Lung microvascular endothelial cell (primary cell): ENCODE data around the gene PTGIS. TPM values are rescaled to one million over a fixed set of nuclear protein-coding genes. Genes with fewer than 3 reads are reported as not detected.

Source experiments
- DNase-seq, 2 donors: peaks; one replicate each; pipeline versions ENCODE4 v3.0.0 to v3.0.0-alpha.2; 2010; ENCODE audit warnings: low read depth in 2 of 2
- total RNA-seq: library from RNA; depleted of rRNA; stranded (reverse); fragments of >200 nt; gene quantifications from 2 replicates; pipeline ENCODE4 v1.2.1, GENCODE V29; 2014

The PTGIS gene
- total RNA-seq, 1 donor from 2014 or later, result 0.20 TPM

- DNase-seq, result no peak
Observed at GRCh38 chr20:49560646-49561045, 7.3 kb downstream of the PTGIS start.

DNA sequence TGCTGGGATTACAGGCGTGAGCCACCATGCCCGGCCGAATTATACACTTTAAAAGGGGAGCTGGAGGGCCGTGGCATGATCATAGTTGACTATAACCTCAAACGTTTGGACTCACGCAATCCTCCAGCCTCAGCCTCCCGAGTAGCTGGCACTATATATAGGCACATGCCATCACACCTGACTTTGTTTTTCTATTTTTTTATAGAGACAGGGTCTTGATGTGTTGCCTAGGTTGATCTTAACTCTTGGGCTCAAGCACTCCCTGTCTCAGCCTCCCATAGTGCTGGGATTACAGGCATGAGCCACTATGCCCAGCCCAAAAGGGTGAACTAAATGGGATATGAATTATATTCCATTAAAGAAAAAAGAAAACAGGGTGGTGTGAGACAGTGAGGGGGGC lies 7.8 kb downstream of the PTGIS start:
- DNase-seq, result no peak

GRCh38 chr20:49559411-49560081 lies 8.4 kb downstream of the PTGIS start:
- DNase-seq, result peak in 1 of 2 donors; percentile 29

DNA sequence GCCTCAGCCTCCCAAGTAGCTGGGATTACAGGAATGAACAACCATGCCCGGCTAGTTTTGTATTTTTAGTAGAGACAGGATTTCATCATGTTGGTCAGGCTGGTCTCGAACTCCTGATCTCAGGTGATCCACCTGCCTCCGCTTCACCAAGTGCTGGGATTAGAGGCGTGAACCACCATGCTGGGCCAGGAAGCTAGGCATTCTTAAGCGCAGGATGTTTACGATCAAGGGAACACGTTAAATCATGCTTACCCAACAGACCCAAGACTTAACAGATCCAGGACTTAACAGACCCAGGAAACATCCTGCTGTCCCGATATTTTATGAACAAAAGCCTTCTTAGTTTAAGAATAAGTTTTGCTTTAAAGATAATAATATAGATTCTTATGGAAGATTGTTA lies 9.1 kb downstream of the PTGIS start:
- DNase-seq, result no peak

DNA sequence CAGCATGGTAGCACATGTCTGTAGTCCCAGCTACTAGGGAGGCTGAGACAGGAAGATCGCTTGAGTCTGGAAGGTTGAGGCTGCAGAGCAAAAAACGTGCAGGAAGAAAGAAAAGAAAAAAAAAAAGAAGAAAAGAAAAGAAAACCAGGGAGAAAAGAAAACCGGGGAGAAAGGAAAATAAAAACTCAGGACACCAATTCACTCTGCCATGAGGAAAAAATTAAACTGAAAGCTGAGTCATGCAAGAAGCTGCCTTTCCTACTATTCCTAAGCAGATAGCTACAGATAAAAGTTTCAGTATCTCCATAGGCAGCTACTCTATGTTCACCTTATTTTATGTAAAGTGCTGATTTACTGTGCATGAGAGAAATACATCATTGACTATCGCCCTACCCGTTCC lies 10.5 kb downstream of the PTGIS start:
- DNase-seq, result no peak

GRCh38 chr20:49556621-49557020 lies 11.3 kb downstream of the PTGIS start:
- DNase-seq, result no peak

DNA sequence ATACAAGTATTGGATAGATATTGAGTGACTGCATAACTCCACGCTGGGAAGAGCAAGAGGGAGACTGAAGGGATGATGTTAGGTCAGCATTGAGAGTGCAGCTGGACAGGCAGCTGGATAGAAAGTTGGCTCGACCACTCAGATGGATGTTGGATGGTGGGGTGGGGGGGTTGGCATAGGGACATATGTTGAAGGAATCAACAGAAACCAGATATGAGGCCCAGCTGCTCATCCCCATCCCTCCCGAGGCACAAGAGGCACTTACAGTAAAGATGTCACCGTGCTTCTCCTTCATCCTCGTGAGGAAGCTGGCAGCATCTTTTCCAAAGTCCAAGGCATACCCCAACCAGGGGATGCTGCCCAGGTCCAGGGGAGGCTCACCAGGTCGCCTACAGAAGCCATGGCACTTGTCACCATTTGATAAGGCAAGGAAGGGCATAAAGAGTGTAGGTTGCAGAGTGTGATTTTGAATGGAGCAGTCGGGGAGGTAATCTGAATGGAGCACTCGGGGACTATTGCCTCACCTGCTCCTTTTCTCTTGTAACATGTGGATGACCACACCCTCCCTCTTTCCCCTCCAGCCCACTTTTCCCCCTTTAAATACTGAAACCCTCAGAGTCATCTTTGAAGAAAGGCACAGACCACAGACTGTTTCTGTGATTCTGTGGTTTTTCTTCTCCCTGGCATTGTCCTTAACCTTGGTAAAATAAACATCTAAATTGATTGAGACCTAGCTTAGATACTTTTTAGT lies 18.0 kb downstream of the PTGIS start:
- no peak for DNase-seq

DNA sequence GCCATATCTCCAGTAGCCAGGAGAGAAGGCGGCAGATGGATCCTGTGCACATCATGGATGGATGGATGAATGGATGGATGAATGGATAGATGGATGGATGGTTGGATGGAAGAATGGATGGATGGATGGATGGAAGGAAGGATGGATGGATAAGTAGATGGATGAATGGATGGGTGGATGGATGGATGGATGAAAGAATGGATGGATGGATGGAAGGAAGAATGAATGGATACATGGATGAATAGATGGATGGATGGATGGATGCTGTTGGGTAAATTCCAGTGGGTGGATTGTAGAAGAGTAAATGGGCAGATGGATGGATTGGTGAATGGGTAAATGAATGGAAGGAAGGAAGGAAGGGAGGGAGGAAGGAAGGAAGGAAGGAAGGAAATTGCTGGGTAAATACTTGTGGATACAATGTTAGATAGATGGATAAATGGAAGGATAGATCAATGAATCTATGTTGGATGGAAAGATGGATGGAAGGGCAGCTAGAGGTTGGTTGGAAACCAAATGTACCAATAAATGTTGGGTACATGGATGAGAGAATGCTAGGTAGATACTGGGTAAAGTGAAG lies 19.5 kb downstream of the PTGIS start:
- DNase-seq, result no peak

DNA sequence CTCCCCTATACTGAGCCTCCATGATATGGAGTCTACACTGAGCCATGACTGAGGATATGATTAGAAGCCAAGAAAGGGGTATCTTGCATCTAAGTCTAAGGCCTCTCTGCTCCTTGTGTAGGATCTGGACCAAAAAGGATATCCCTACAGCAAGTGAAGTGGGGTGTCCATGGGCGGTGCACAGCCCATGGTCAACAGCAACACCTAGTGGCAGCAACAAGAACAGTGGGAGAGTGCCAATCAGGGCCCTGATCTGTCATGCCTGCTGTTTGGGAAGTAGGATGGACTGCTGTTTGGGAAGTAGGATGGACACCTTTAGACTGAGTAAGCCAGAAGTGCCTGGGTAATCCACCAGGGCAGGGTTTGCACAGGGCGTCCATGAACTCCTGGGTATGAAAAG lies 22.4 kb downstream of the PTGIS start:
- no peak for DNase-seq

GRCh38 chr20:49544535-49544934 lies 23.4 kb downstream of the PTGIS start:
- no peak for DNase-seq

GRCh38 chr20:49543858-49544437 lies 24.0 kb downstream of the PTGIS start:
- no peak for DNase-seq

- DNase-seq, result no peak
Observed at GRCh38 chr20:49543071-49543857, 24.7 kb downstream of the PTGIS start.

DNA sequence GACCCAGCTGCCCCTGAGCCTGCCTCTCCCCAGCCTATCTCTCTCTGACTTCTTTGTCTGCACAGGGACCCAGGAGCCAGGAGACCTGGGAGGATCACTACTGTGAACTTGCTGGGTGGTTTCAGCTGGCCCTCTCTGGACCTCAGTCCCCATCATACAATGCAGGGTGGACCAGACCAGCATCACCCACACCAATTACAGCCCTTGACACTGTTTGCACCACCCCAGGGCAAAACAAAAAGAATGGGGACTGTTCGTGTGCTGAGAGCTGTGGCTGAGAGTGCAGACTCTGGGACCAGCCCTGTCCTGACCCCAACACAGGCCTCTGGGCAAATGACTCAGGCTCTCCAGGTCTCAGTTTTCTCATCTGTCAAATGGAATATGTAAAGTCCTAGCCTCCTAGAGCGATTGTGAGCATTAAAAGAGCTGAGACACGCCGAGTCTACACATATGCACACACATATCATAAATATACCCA lies 25.4 kb downstream of the PTGIS start:
- no peak for DNase-seq

DNA sequence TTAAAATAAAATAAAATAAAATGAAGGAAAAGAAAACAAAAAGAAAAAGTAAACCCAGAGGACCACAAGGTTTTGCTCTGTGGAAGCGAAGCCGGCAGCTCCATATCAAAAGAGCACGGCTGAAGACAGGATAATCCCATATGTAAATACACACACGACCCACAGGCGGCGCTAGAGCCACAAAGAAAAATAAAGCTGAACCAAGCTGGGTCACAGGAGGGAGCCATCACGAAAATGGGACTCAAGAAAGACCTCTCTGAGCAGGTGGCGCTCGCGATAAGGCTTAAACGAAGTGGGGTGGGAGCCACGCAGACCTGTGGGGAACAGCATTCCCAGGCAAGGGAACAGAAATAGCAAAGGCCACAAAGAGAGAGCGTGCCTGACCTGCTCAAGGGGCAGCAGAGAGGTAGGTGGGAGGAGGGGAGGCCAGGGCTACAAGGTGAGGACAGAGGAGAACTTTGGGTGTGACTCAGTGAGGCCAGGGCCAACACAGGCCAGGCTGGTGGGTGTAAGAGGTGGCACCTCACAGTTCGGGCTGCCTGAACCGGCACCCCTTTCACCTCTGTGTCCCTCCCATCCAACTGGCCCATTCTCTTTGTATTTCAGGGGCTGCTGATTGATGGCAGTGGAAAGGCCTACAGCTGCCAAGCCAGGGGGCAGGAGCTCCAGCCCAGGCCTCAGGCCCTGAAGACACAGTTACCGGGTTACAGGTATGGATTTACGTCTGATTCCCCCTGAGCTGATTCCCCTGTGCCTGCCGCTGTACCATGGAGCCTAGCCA lies 26.0 kb downstream of the PTGIS start:
- DNase-seq, result peak; percentile 76 to 77

DNA sequence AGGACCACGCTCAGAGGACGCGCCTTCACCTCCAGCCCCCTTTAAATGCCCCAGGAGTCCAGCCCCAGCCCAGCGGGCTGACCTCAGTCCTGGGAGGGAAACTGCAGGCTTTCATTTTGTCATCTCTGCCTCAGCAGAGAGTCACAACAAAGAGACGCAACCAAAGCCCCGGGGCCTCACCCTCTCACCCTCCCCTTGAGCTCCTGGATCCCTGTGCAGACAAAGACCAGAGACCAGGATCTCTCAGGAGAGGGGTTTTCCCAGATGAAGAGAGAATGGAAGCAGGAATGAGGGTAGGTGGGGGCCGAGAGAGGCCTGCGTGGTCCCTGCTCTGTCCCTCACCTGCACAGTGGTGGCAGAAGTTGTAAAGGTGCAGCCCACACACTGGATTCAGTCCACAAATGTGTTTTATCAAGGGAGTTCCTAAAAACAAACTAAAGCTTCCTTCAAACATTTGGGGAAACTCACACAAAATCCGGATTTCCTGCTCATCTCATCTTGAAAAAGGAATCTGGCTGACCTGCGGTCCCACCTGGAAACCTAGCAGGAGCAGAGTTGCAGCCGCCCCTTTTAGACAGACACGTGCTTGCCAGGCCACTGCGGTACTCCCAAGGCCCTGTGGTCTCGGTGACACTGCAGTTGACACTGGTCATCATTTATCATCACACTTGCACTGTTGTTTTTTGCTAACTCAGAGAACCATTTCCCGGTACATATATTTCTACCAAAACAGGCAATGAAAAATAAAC lies 27.1 kb downstream of the PTGIS start:
- DNase-seq, result no peak

DNA sequence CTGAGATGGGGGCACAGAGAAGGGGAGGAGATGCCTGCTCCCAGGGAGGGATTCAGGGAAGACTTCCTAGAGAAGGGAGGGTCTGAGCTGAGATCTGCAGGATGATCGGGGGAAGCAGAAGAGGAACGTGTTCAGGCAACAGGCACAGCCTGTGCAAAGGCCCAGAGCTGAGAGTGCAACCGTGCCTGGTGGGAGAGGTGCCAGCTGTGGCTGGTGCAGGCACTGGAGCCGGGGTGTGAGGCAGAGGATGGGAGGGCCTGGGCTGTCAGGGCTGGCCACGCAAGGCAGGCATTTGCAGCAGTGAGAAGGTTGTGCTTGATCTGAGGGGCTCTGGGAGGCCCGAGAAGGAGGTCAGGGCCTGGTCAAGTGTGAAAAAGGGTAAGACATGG lies 27.7 kb downstream of the PTGIS start:
- DNase-seq, result no peak

GRCh38 chr20:49539481-49540231 lies 28.3 kb downstream of the PTGIS start:
- no peak for DNase-seq

DNA sequence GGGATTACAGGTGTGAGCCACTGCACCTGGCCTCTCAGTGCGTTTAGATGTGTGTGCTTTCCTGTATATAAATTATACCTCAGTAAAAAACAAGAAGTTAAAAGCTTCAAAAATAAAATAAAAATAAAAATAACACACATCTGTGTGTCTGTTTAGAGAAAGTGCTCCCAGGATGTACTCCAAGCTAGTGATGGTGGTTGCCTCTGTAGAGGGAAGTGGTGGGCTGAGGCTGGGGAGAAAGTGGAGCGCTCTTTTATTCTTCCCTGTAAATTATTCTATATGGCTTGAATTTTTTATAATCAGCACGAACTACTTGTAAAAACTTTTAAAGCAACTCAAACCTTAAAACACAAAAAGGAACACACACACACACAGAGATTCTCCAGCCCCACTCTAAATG lies 29.0 kb downstream of the PTGIS start:
- no peak for DNase-seq

- peak; percentile 47 to 63 for DNase-seq
Observed at GRCh38 chr20:49534255-49534712, 33.7 kb downstream of the PTGIS start.
